ENCODE results near the gene GPR108. TPM values are rescaled to one million over a fixed set of nuclear protein-coding genes. Genes with fewer than 3 reads are reported as not detected.

GPR108 gene
- polyA plus RNA-seq, 1 donor (not counting 4 experiments of a cell fraction or from before 2014, with no cell fraction given), result 57.7 TPM

DNA sequence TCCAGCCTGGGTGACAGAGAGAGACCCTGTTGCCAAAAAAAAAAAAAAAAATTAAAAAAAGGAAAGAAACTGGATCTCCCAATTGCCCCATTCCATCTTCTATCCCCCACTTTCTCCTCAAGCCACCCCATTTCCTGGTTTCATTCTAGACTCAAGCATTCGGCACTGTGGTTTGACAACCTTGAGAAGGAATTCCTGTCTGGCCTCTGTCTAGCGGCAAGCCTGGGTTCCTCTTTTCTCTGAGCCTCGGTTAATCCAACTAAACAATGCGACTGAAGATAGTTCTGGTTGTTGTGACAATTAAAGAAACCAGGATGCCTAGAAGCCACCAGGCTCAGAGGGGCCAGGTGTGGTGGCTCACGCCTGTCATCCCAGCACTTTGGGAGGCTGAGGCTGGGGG lies 13.6 kb downstream of the GPR108 start:
- Histone ChIP-seq H3K9me3 (ENCODE audit: control insufficient read depth, low read depth, low read length) (no peaks in the 10 kb centered on the region), H3K36me3 (ENCODE audit: control insufficient read depth in 2 of 2, extremely low read depth in 1 of 2, insufficient read depth in 2 of 2, low read length in 2 of 2) (no peaks in the 10 kb centered on the region), H3K4me1 (ENCODE audit: control insufficient read depth, extremely low read depth, insufficient read depth, low read length) (peaks cover 14% of the 10 kb centered on the region), H3K79me2 (ENCODE audit: control insufficient read depth, insufficient read depth, low read length) (no peaks in the 10 kb centered on the region), H3K9me1 (ENCODE audit: control insufficient read depth, extremely low read depth, insufficient read depth, low read length) (no peaks in the 10 kb centered on the region), H3K4me3 (ENCODE audit: control insufficient read depth in 2 of 3, extremely low read depth in 1 of 3, insufficient read depth in 2 of 3, low read depth in 1 of 3, low read length in 3 of 3) (no peak overlapping the region), H3K27me3 (ENCODE audit: control insufficient read depth, extremely low read depth, insufficient read depth, low read length) (no peaks in the 10 kb centered on the region), H4K20me1 (ENCODE audit: control insufficient read depth, extremely low read depth, insufficient read depth, low read length) (no peaks in the 10 kb centered on the region), H3K27ac (ENCODE audit: control insufficient read depth, insufficient read depth, low read length) (no peak overlapping the region), H3K9ac (ENCODE audit: control insufficient read depth, extremely low read depth, insufficient read depth, low read length) (no peak overlapping the region), H2AFZ (ENCODE audit: control insufficient read depth, low read length) (no peak overlapping the region), H3K4me2 (ENCODE audit: control insufficient read depth, extremely low read depth, insufficient read depth, low read depth, low read length) (no peak overlapping the region)
- dilution Hi-C loops (cut with MboI; ENCODE audit: extremely low pct_ligation_motif_present, low sequenced_read_pairs), result no loop called here
- TF ChIP-seq, protein P1, sequence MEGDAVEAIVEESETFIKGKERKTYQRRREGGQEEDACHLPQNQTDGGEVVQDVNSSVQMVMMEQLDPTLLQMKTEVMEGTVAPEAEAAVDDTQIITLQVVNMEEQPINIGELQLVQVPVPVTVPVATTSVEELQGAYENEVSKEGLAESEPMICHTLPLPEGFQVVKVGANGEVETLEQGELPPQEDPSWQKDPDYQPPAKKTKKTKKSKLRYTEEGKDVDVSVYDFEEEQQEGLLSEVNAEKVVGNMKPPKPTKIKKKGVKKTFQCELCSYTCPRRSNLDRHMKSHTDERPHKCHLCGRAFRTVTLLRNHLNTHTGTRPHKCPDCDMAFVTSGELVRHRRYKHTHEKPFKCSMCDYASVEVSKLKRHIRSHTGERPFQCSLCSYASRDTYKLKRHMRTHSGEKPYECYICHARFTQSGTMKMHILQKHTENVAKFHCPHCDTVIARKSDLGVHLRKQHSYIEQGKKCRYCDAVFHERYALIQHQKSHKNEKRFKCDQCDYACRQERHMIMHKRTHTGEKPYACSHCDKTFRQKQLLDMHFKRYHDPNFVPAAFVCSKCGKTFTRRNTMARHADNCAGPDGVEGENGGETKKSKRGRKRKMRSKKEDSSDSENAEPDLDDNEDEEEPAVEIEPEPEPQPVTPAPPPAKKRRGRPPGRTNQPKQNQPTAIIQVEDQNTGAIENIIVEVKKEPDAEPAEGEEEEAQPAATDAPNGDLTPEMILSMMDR (optimal IDR thresholded peaks at IDR 0.05 in 1 of 3, IDR thresholded peaks at IDR 0.05 in 1 of 3, conservative IDR thresholded peaks at IDR 0.05 in 1 of 3; ENCODE audit: extremely low read depth in 1 of 3, insufficient read depth in 2 of 3, low read length in 3 of 3), result no peak
- TF ChIP-seq EZH2 (IDR thresholded peaks at IDR 0.05; ENCODE audit: low read length), result no peak
- no peak for FAIRE-seq
- DNase-seq (ENCODE audit: low read depth, low spot score), result no peak

DNA sequence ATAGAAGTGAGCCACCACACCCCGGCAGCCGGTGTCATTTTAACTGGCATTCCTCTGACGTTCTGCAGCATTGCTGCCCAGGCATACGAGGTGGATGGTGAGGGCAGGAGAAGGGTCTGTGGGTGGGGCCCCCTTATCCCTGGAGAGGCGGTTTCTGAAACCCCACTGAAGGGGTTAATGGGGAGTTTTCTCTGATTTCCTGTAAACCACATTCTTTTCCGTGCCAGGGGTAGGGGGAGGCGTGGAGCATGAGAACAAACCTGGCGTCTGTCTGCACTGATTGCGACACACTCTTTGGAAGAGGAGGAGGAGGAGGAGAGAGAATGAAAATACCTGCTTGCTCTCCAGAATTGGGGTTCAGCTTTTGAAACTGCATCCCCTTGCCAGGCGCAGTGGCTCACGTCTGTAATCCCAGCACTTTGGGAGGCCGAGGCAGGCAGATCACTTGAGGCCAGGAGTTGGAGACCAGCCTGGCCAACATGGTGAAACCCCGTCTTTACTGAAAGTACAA lies 14.2 kb downstream of the GPR108 start:
- Histone ChIP-seq H3K9me3 (ENCODE audit: control insufficient read depth, low read depth, low read length) (no peaks in the 10 kb centered on the region), H3K9ac (ENCODE audit: control insufficient read depth, extremely low read depth, insufficient read depth, low read length) (no peak overlapping the region), H3K27me3 (ENCODE audit: control insufficient read depth, extremely low read depth, insufficient read depth, low read length) (no peaks in the 10 kb centered on the region), H3K9me1 (ENCODE audit: control insufficient read depth, extremely low read depth, insufficient read depth, low read length) (no peaks in the 10 kb centered on the region), H2AFZ (ENCODE audit: control insufficient read depth, low read length) (peak overlapping the region; percentile 63), H3K4me1 (ENCODE audit: control insufficient read depth, extremely low read depth, insufficient read depth, low read length) (peaks cover 14% of the 10 kb centered on the region), H4K20me1 (ENCODE audit: control insufficient read depth, extremely low read depth, insufficient read depth, low read length) (no peaks in the 10 kb centered on the region), H3K36me3 (ENCODE audit: control insufficient read depth in 2 of 2, extremely low read depth in 1 of 2, insufficient read depth in 2 of 2, low read length in 2 of 2) (no peaks in the 10 kb centered on the region), H3K4me3 (ENCODE audit: control insufficient read depth in 2 of 3, extremely low read depth in 1 of 3, insufficient read depth in 2 of 3, low read depth in 1 of 3, low read length in 3 of 3) (no peak overlapping the region), H3K4me2 (ENCODE audit: control insufficient read depth, extremely low read depth, insufficient read depth, low read depth, low read length) (peak overlapping the region; percentile 48), H3K27ac (ENCODE audit: control insufficient read depth, insufficient read depth, low read length) (no peak overlapping the region), H3K79me2 (ENCODE audit: control insufficient read depth, insufficient read depth, low read length) (no peaks in the 10 kb centered on the region)
- TF ChIP-seq, protein P1 (optimal IDR thresholded peaks at IDR 0.05 in 1 of 3, IDR thresholded peaks at IDR 0.05 in 1 of 3, conservative IDR thresholded peaks at IDR 0.05 in 1 of 3; ENCODE audit: extremely low read depth in 1 of 3, insufficient read depth in 2 of 3, low read length in 3 of 3), result no peak
- TF ChIP-seq EZH2 (IDR thresholded peaks at IDR 0.05; ENCODE audit: low read length), result no peak
- DNase-seq (ENCODE audit: low read depth, low spot score) (no peak), FAIRE-seq (no peak)
- dilution Hi-C loops (cut with MboI; ENCODE audit: extremely low pct_ligation_motif_present, low sequenced_read_pairs), result no loop called here

All from keratinocyte (primary cell).